ENCODE results near the gene ARMH1. TPM values are rescaled to one million over a fixed set of nuclear protein-coding genes. Genes with fewer than 3 reads are reported as not detected.

Gene ARMH1
- total RNA-seq, 4 donors from 2014 or later, result 0.40 to 2.5 (median 0.96) TPM; not detected in 1

GRCh38 chr1:44635439-44635838 is 39.1 kb upstream of the ARMH1 start:
- H3K36me3 ChIP-seq, result peaks cover 0 to 11% (median 5%) of the 10 kb centered on the region in 4 donors

GRCh38 chr1:44636083-44636687 is 38.3 kb upstream of the ARMH1 start:
- Histone ChIP-seq H3K36me3 (peaks cover 0 to 11% (median 5%) of the 10 kb centered on the region in 4 donors), H3K27ac (peak overlapping the region; percentile 11 to 74 (median 62)), H3K27me3 (no peaks in the 10 kb centered on the region), H3K4me1 (peaks cover 16 to 38% (median 30%) of the 10 kb centered on the region in 4 donors), H3K4me3 (no peak overlapping the region), H3K9me3 (no peaks in the 10 kb centered on the region)
- intact Hi-C loops (cut with DNase I; ENCODE audit: low total_unique reads), result loop anchor here (5.0 kb wide), 1 partner anchor 596 kb away; no protein-coding TSS in a partner anchor
- 95% methylated on average over 14 of the region's 14 CpGs; no CpG with 5 or more reads in 1 of the 2 donors for WGBS, 2 donors (ENCODE audit: low coverage in 1 of 2)
- TF ChIP-seq POLR2AphosphoS5 (IDR thresholded peaks at IDR 0.05) (no peak), EP300 (IDR thresholded peaks at IDR 0.05; ENCODE audit: low read depth) (no peak), CTCF (IDR thresholded peaks at IDR 0.05) (no peak), POLR2A (IDR thresholded peaks at IDR 0.05) (no peak)
- DNase-seq, result no peak
- in situ Hi-C loops (cut with MboI; ENCODE audit: low pct_ligation_motif_present in 1 of 4, low pct_unique_long_range_greater_than_20kb in 1 of 4, low sequenced_read_pairs in 3 of 4), result no loop called here

More at GRCh38 chr1:44635439-44635838, 39.1 kb upstream of the ARMH1 start:
- Histone ChIP-seq H3K4me1 (peaks cover 16 to 41% (median 30%) of the 10 kb centered on the region in 4 donors), H3K27me3 (no peaks in the 10 kb centered on the region), H3K4me3 (no peak overlapping the region), H3K27ac (no peak overlapping the region), H3K9me3 (no peaks in the 10 kb centered on the region)
- in situ Hi-C loops (cut with MboI; ENCODE audit: low pct_ligation_motif_present in 1 of 4, low pct_unique_long_range_greater_than_20kb in 1 of 4, low sequenced_read_pairs in 3 of 4) (no loop called here), intact Hi-C loops (cut with DNase I; ENCODE audit: low total_unique reads) (loop anchor here (5.0 kb wide), 1 partner anchor 597 kb away; no protein-coding TSS in a partner anchor)
- 94 to 95% methylated on average over 9 of the region's 9 CpGs for WGBS, 2 donors (ENCODE audit: low coverage in 1 of 2)
- DNase-seq, result no peak
- TF ChIP-seq POLR2A (IDR thresholded peaks at IDR 0.05) (no peak), EP300 (IDR thresholded peaks at IDR 0.05; ENCODE audit: low read depth) (no peak), POLR2AphosphoS5 (IDR thresholded peaks at IDR 0.05) (no peak), CTCF (IDR thresholded peaks at IDR 0.05) (no peak)

GRCh38 chr1:44636688-44637598 is 37.6 kb upstream of the ARMH1 start:
- Histone ChIP-seq H3K27ac (peak overlapping the region; percentile 11 to 74 (median 62)), H3K36me3 (peaks cover 0 to 11% (median 5%) of the 10 kb centered on the region in 4 donors), H3K27me3 (no peaks in the 10 kb centered on the region), H3K9me3 (no peaks in the 10 kb centered on the region), H3K4me1 (peaks cover 16 to 39% (median 29%) of the 10 kb centered on the region in 4 donors), H3K4me3 (no peak overlapping the region)
- 78% methylated on average over 13 of the region's 13 CpGs; no CpG with 5 or more reads in 1 of the 2 donors for WGBS, 2 donors (ENCODE audit: low coverage in 1 of 2)
- intact Hi-C loops (cut with DNase I; ENCODE audit: low total_unique reads) (loop anchor here (5.0 kb wide), 1 partner anchor 595 kb away; no protein-coding TSS in a partner anchor), in situ Hi-C loops (cut with MboI; ENCODE audit: low pct_ligation_motif_present in 1 of 4, low pct_unique_long_range_greater_than_20kb in 1 of 4, low sequenced_read_pairs in 3 of 4) (no loop called here)
- TF ChIP-seq CTCF (IDR thresholded peaks at IDR 0.05) (no peak), POLR2AphosphoS5 (IDR thresholded peaks at IDR 0.05) (peak in 2 of 3 donors; percentile 33 to 49), EP300 (IDR thresholded peaks at IDR 0.05; ENCODE audit: low read depth) (no peak), POLR2A (IDR thresholded peaks at IDR 0.05) (no peak)
- DNase-seq, result no peak

Measured in transverse colon (tissue), 4 donors.